Keratinocyte (primary cell): ENCODE measurements around the gene CRISP2. TPM values are rescaled to one million over a fixed set of nuclear protein-coding genes. Genes with fewer than 3 reads are reported as not detected.

Experiments
- DNase-seq: peaks from one replicate; pipeline ENCODE4 v3.0.0-alpha.2; 2011; ENCODE audit warnings: low read depth, missing footprints, low spot score
- FAIRE-seq: peaks from 2 replicates; lab custom pipeline; 2011; peaks lifted over from hg19 to GRCh38; lab: Jason Lieb, UNC
- H2AFZ ChIP-seq: 2 replicates; pipeline ENCODE4 v1.6.0; 2012; ENCODE audit warnings: low read length, control low read depth, inconsistent platforms; ENCODE audit not compliant: control insufficient read depth
- H3K27ac ChIP-seq: 2 replicates; pipeline ENCODE4 v1.5.1; 2011; ENCODE audit warnings: low read length; ENCODE audit not compliant: control insufficient read depth, insufficient read depth
- H3K27me3 ChIP-seq: 3 replicates; pipeline ENCODE4 v1.6.0; 2011; ENCODE audit warnings: low read length; ENCODE audit not compliant: control insufficient read depth, insufficient read depth; ENCODE audit errors: extremely low read depth
- H3K36me3 ChIP-seq, 2 experiments: 2 replicates in 1 of 2; 3 replicates in 1 of 2; pipeline ENCODE4 v1.5.1; 2011; ENCODE audit warnings: low read length in 2 of 2, mild to moderate bottlenecking in 1 of 2; ENCODE audit not compliant: control insufficient read depth in 2 of 2, insufficient read depth in 2 of 2; ENCODE audit errors: extremely low read depth in 1 of 2
- H3K4me1 ChIP-seq: 3 replicates; pipeline ENCODE4 v1.5.1; 2011; ENCODE audit warnings: low read length; ENCODE audit not compliant: control insufficient read depth, insufficient read depth; ENCODE audit errors: extremely low read depth
- H3K4me2 ChIP-seq: 3 replicates; pipeline ENCODE4 v1.6.0; 2011; ENCODE audit warnings: low read depth, low read length; ENCODE audit not compliant: control insufficient read depth, insufficient read depth; ENCODE audit errors: extremely low read depth
- H3K4me3 ChIP-seq, 3 experiments: fragments of 200-600 bp in 1 of 3; sonication (generic) in 1 of 3; 2 replicates in 2 of 3; 3 replicates in 1 of 3; pipeline ENCODE4 v1.5.1; 2011 to 2016; ENCODE audit warnings: low read length in 3 of 3, mild to moderate bottlenecking in 3 of 3, control low read depth in 2 of 3, inconsistent platforms in 1 of 3, low read depth in 1 of 3, mixed read lengths in 1 of 3, mixed run types in 1 of 3, moderate library complexity in 1 of 3; ENCODE audit not compliant: control insufficient read depth in 2 of 3, insufficient read depth in 2 of 3; ENCODE audit errors: extremely low read depth in 1 of 3
- H3K79me2 ChIP-seq: 2 replicates; pipeline ENCODE4 v1.6.0; 2012; ENCODE audit warnings: low read length; ENCODE audit not compliant: control insufficient read depth, insufficient read depth
- H3K9ac ChIP-seq: 3 replicates; pipeline ENCODE4 v1.6.0; 2011; ENCODE audit warnings: low read length; ENCODE audit not compliant: control insufficient read depth, insufficient read depth; ENCODE audit errors: extremely low read depth
- H3K9me1 ChIP-seq: 3 replicates; pipeline ENCODE4 v1.6.0; 2011; ENCODE audit warnings: low read length; ENCODE audit not compliant: control insufficient read depth, insufficient read depth; ENCODE audit errors: extremely low read depth
- H3K9me3 ChIP-seq: 2 replicates; pipeline ENCODE4 v1.5.1; 2012; ENCODE audit warnings: low read depth, low read length; ENCODE audit not compliant: control insufficient read depth
- H4K20me1 ChIP-seq: 3 replicates; pipeline ENCODE4 v1.6.0; 2011; ENCODE audit warnings: low read length; ENCODE audit not compliant: control insufficient read depth, insufficient read depth; ENCODE audit errors: extremely low read depth
- EZH2 ChIP-seq: IDR thresholded peaks from one replicate; pipeline ENCODE4 v1.6.1; 2012; ENCODE audit warnings: inconsistent platforms, mild to moderate bottlenecking, low read length, moderate library complexity
- dilution Hi-C: fragments of 300-500 bp; cut with MboI; formaldehyde crosslinking; loops from one replicate; pipeline ENCODE4 v1.7.0; 2020; ENCODE audit warnings: low sequenced_read_pairs; ENCODE audit not compliant: extremely low pct_ligation_motif_present
- polyA plus RNA-seq, 5 experiments: library from polyadenylated mRNA; depleted of rRNA in 3 of 5; stranded (reverse) in 3 of 5; stranded (forward) in 1 of 5; unstranded in 1 of 5; fragments of >200 nt; gene quantifications; 1 replicate in 1 of 5; 2 replicates in 3 of 5; 3 replicates in 1 of 5; pipeline versions ENCODE4 v1.2.1 to v1.2.3, GENCODE V29; 2011 to 2012; ENCODE audit warnings: missing spikeins in 2 of 5, low read depth in 1 of 5, low replicate concordance in 1 of 5
- TF ChIP-seq, protein P1 (sequence below), 3 experiments: IDR thresholded peaks in 1 of 3; conservative IDR thresholded peaks in 1 of 3; optimal IDR thresholded peaks in 1 of 3; 2 replicates in 2 of 3; 3 replicates in 1 of 3; pipeline versions ENCODE3 to v1.5.1; 2011; ENCODE audit warnings: low read length in 3 of 3, mild to moderate bottlenecking in 3 of 3, moderate library complexity in 2 of 3, control low read depth in 1 of 3, inconsistent platforms in 1 of 3; ENCODE audit not compliant: insufficient read depth in 2 of 3; ENCODE audit errors: extremely low read depth in 1 of 3

CRISP2 gene
- polyA plus RNA-seq, 1 donor (not counting 4 experiments of a cell fraction or from before 2014, with no cell fraction given), result not detected

GRCh38 chr6:49648036-49648435 is 65.3 kb downstream of the CRISP2 start:
- H2AFZ ChIP-seq, result no peak overlapping the region
- dilution Hi-C loops, result loop anchor here (25.0 kb wide), 2 partner anchors 189 to 414 kb away; no protein-coding TSS in a partner anchor
- H3K4me2 ChIP-seq, result no peak overlapping the region
- no peaks in the 10 kb centered on the region for H3K79me2 ChIP-seq
- FAIRE-seq (no peak), DNase-seq (no peak)
- no peaks in the 10 kb centered on the region for H4K20me1 ChIP-seq
- no peak overlapping the region for H3K27ac ChIP-seq
- no peaks in the 10 kb centered on the region for H3K27me3 ChIP-seq
- H3K9ac ChIP-seq, result no peak overlapping the region
- TF ChIP-seq, protein P1, sequence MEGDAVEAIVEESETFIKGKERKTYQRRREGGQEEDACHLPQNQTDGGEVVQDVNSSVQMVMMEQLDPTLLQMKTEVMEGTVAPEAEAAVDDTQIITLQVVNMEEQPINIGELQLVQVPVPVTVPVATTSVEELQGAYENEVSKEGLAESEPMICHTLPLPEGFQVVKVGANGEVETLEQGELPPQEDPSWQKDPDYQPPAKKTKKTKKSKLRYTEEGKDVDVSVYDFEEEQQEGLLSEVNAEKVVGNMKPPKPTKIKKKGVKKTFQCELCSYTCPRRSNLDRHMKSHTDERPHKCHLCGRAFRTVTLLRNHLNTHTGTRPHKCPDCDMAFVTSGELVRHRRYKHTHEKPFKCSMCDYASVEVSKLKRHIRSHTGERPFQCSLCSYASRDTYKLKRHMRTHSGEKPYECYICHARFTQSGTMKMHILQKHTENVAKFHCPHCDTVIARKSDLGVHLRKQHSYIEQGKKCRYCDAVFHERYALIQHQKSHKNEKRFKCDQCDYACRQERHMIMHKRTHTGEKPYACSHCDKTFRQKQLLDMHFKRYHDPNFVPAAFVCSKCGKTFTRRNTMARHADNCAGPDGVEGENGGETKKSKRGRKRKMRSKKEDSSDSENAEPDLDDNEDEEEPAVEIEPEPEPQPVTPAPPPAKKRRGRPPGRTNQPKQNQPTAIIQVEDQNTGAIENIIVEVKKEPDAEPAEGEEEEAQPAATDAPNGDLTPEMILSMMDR (optimal IDR thresholded peaks at IDR 0.05 in 1 of 3, IDR thresholded peaks at IDR 0.05 in 1 of 3, conservative IDR thresholded peaks at IDR 0.05 in 1 of 3; ENCODE audit: extremely low read depth in 1 of 3, insufficient read depth in 2 of 3, low read length in 3 of 3), result no peak
- TF ChIP-seq EZH2, result no peak
- no peak overlapping the region for H3K4me3 ChIP-seq
- no peaks in the 10 kb centered on the region for H3K9me3 ChIP-seq
- H3K36me3 ChIP-seq, result no peaks in the 10 kb centered on the region
- H3K4me1 ChIP-seq, result no peaks in the 10 kb centered on the region
- H3K9me1 ChIP-seq, result no peaks in the 10 kb centered on the region

GRCh38 chr6:49647476-49647875 is 65.9 kb downstream of the CRISP2 start:
- FAIRE-seq, result no peak
- no peaks in the 10 kb centered on the region for H3K9me1 ChIP-seq
- H3K27me3 ChIP-seq, result no peaks in the 10 kb centered on the region
- TF ChIP-seq, protein P1 (optimal IDR thresholded peaks at IDR 0.05 in 1 of 3, IDR thresholded peaks at IDR 0.05 in 1 of 3, conservative IDR thresholded peaks at IDR 0.05 in 1 of 3; ENCODE audit: extremely low read depth in 1 of 3, insufficient read depth in 2 of 3, low read length in 3 of 3), result no peak
- TF ChIP-seq EZH2, result no peak
- no peak overlapping the region for H3K4me3 ChIP-seq
- DNase-seq, result no peak
- H3K9me3 ChIP-seq, result no peaks in the 10 kb centered on the region
- H3K79me2 ChIP-seq, result no peaks in the 10 kb centered on the region
- no peak overlapping the region for H3K4me2 ChIP-seq
- no peaks in the 10 kb centered on the region for H3K4me1 ChIP-seq
- no peaks in the 10 kb centered on the region for H4K20me1 ChIP-seq
- H2AFZ ChIP-seq, result no peak overlapping the region
- H3K36me3 ChIP-seq, result no peaks in the 10 kb centered on the region
- no peak overlapping the region for H3K9ac ChIP-seq
- dilution Hi-C loops, result loop anchor here (25.0 kb wide), 2 partner anchors 190 to 415 kb away; no protein-coding TSS in a partner anchor
- H3K27ac ChIP-seq, result no peak overlapping the region
